Esophagus squamous epithelium (tissue), 4 donors: ENCODE results near the gene THAP5.

ENCODE experiments used
- CTCF ChIP-seq, 6 experiments: fragments of 450-650 bp in 4 of 6; fragments of 200-600 bp in 2 of 6; sonication (generic) in 2 of 6; IDR thresholded peaks; one replicate each; pipeline ENCODE4 v1.5.1; 2016 to 2019; ENCODE audit warnings: antibody characterized with exemption in 6 of 6, mild to moderate bottlenecking in 4 of 6, moderate library complexity in 4 of 6
- POLR2A ChIP-seq, 4 donors: fragments of 450-650 bp; IDR thresholded peaks; one replicate each; pipeline ENCODE4 v1.6.1; 2017; ENCODE audit warnings: antibody characterized with exemption in 4 of 4, mild to moderate bottlenecking in 4 of 4, moderate library complexity in 3 of 4

GRCh38 chr7:108568801-108569380 lies 615 bp downstream of the THAP5 start:
- TF ChIP-seq CTCF (IDR thresholded peaks at IDR 0.05) (no peak), POLR2A (IDR thresholded peaks at IDR 0.05) (no peak)
